K562 (cell line): Measurements from ENCODE around the gene AP1G2. TPM values are rescaled to one million over a fixed set of nuclear protein-coding genes. Genes with fewer than 3 reads are reported as not detected.

Experiments used
- CREM ChIP-seq: IDR thresholded peaks from 2 replicates; pipeline ENCODE4 v1.6.1; 2014; ENCODE audit warnings: antibody characterized with exemption, low read depth
- EGR1 ChIP-seq: fragments of 450-650 bp; conservative IDR thresholded peaks from 2 replicates; pipeline ENCODE4 v1.6.1; 2017; ENCODE audit warnings: mild to moderate bottlenecking
- HCFC1 ChIP-seq: IDR thresholded peaks from 2 replicates; pipeline ENCODE4 v1.6.1; 2012; ENCODE audit warnings: low read depth, low read length, improper control_type of control experiment
- MAZ ChIP-seq, 2 experiments: fragments of 450-650 bp in 1 of 2; sonication (generic) in 1 of 2; formaldehyde crosslinking; IDR thresholded peaks in 1 of 2; conservative IDR thresholded peaks in 1 of 2; 2 replicates each; pipeline versions ENCODE4 v1.4.0 to v1.5.0; 2020; ENCODE audit warnings: mild to moderate bottlenecking in 1 of 2, missing genetic modification reagents in 1 of 2
- NR2C2 ChIP-seq, 2 experiments: fragments of 200-800 bp in 1 of 2; sonication (Bioruptor generic) in 1 of 2; sonication (generic) in 1 of 2; formaldehyde crosslinking in 1 of 2; IDR thresholded peaks; 2 replicates each; pipeline versions ENCODE4 v1.6.1 to v1.8.0; 2016 to 2022; ENCODE audit warnings: mild to moderate bottlenecking in 1 of 2, missing compliant biosample characterization in 1 of 2, missing genetic modification characterization in 1 of 2, missing genetic modification reagents in 1 of 2
- PCBP1 ChIP-seq: fragments of 200-400 bp; formaldehyde crosslinking; IDR thresholded peaks from 2 replicates; pipeline ENCODE4 v1.6.1; 2018; ENCODE audit warnings: mild to moderate bottlenecking, low read depth, low read length; ENCODE audit not compliant: poor library complexity, severe bottlenecking
- PHF20 ChIP-seq: fragments of 450-650 bp; IDR thresholded peaks from 2 replicates; pipeline ENCODE4 v1.6.1; 2018; ENCODE audit not compliant: partially characterized antibody
- PHF8 ChIP-seq: fragments of 200-600 bp; sonication (generic); IDR thresholded peaks from 2 replicates; pipeline ENCODE4 v1.6.1; 2012; ENCODE audit warnings: mixed run types, mild to moderate bottlenecking, inconsistent platforms, low read length, moderate library complexity, borderline replicate concordance
- POLR2G ChIP-seq: fragments of 200-400 bp; formaldehyde crosslinking; IDR thresholded peaks from 2 replicates; pipeline ENCODE4 v1.6.1; 2017; ENCODE audit warnings: low read depth, mild to moderate bottlenecking, antibody characterized with exemption, low read length, moderate library complexity
- RBFOX2 ChIP-seq: fragments of 200-400 bp; formaldehyde crosslinking; IDR thresholded peaks from 2 replicates; pipeline ENCODE4 v1.6.1; 2017; ENCODE audit warnings: low read depth, mild to moderate bottlenecking, low read length, moderate library complexity
- SIX5 ChIP-seq, 2 experiments: IDR thresholded peaks; 2 replicates each; pipeline ENCODE4 v1.6.1; 2011; ENCODE audit warnings: low read length in 2 of 2, borderline replicate concordance in 1 of 2, low read depth in 1 of 2, mild to moderate bottlenecking in 1 of 2, moderate library complexity in 1 of 2; ENCODE audit not compliant: insufficient read depth in 1 of 2
- VEZF1 ChIP-seq: fragments of 200-800 bp; sonication (Bioruptor generic); IDR thresholded peaks from 2 replicates; pipeline ENCODE4 v1.6.1; 2017; ENCODE audit warnings: missing genetic modification characterization, missing compliant biosample characterization
- ZBTB17 ChIP-seq: fragments of 450-650 bp; formaldehyde crosslinking; IDR thresholded peaks from 2 replicates; pipeline ENCODE4 v1.4.0; 2020; ENCODE audit warnings: mild to moderate bottlenecking
- ZBTB7A ChIP-seq: IDR thresholded peaks from 2 replicates; pipeline ENCODE4 v1.6.1; 2011; ENCODE audit warnings: low read depth, mild to moderate bottlenecking, low read length, moderate library complexity, borderline replicate concordance; ENCODE audit not compliant: control insufficient read depth
- ZNF134 ChIP-seq: fragments of 250-450 bp; sonication (Bioruptor Pico); conservative IDR thresholded peaks from 2 replicates; pipeline ENCODE4 v1.4.0; 2020
- ZNF263 ChIP-seq: sonication (generic); formaldehyde crosslinking; IDR thresholded peaks from 2 replicates; pipeline ENCODE4 v1.8.0; 2022; ENCODE audit warnings: mild to moderate bottlenecking, missing genetic modification reagents, borderline replicate concordance
- polyA plus RNA-seq, 8 experiments: library from polyadenylated mRNA; depleted of rRNA in 4 of 8; stranded (reverse) in 5 of 8; unstranded in 3 of 8; fragments of >200 nt; fragmentation: Nextera tagmentation in 2 of 8; fragmentation: Illumina TruSeq in 1 of 8; extraction: Ambion mirVana in 2 of 8; extraction: Trizol in 1 of 8; gene quantifications; 2 replicates each; pipeline versions ENCODE4 v1.2.1 to v1.2.3, GENCODE V29; 2011 to 2014; ENCODE audit warnings: inconsistent platforms in 1 of 8, missing spikeins in 1 of 8
- total RNA-seq, 7 experiments: library from RNA; depleted of rRNA in 6 of 7; stranded (reverse); fragments of >200 nt in 6 of 7; fragmentation: Illumina TruSeq in 2 of 7; extraction: Trizol in 2 of 7; gene quantifications; 2 replicates each; pipeline versions ENCODE4 v1.2.1 to v1.2.3, GENCODE V29; 2011 to 2021; ENCODE audit warnings: low replicate concordance in 1 of 7
- TF ChIP-seq, protein P1 (sequence below), 2 experiments: fragments of 450-650 bp; IDR thresholded peaks; 2 replicates each; pipeline ENCODE4 v1.6.1; 2018; ENCODE audit warnings: mild to moderate bottlenecking in 2 of 2, low read depth in 1 of 2; ENCODE audit not compliant: partially characterized antibody in 2 of 2

The AP1G2 gene
- total and polyA plus RNA-seq, 9 of the 15 experiments (the other 6 are each of a cell fraction or from before 2014, with no cell fraction given) = 19.1 to 83.5 (median 33.3) TPM

- TF ChIP-seq VEZF1 (CRISPR knock-in tag) (peak; percentile 50; the same call in 1 of the 2 replicates), RBFOX2 (peak; percentile 62), HCFC1 (peak; percentile 79), CREM (0 out of 2 replicates have a peak, but pooled peaks have one; percentile 12), EGR1 (peak; percentile 30; the same call in 1 of the 2 replicates), ZBTB7A (peak; percentile 35; the same call in 1 of the 2 replicates), POLR2G (peak; percentile 65), PHF8 (peak; percentile 30; the same call in 1 of the 2 replicates), MAZ (CRISPR knock-in tag; conservative IDR thresholded peaks at IDR 0.05 in 1 of 2, IDR thresholded peaks at IDR 0.05 in 1 of 2) (0 out of 4 replicates have a peak, but pooled peaks of 1 of the 2 experiments have one; percentile 15), ZNF134 (peak; percentile 70), NR2C2 (CRISPR knock-in tag; IDR thresholded peaks at IDR 0.05) (no peak), NR2C2 (tag; IDR thresholded peaks at IDR 0.05) (peak; percentile 83), PCBP1 (peak; percentile 50), PHF20 (peak; percentile 34), ZNF263 (CRISPR knock-in tag) (peak; percentile 97), ZBTB17 (no peak), SIX5 (IDR thresholded peaks at IDR 0.05; ENCODE audit: borderline replicate concordance in 1 of 2, insufficient read depth in 1 of 2, low read depth in 1 of 2, low read length in 2 of 2) (peak; percentile 22 to 46; a peak in 2 of 4 replicates)
- TF ChIP-seq, protein P1, sequence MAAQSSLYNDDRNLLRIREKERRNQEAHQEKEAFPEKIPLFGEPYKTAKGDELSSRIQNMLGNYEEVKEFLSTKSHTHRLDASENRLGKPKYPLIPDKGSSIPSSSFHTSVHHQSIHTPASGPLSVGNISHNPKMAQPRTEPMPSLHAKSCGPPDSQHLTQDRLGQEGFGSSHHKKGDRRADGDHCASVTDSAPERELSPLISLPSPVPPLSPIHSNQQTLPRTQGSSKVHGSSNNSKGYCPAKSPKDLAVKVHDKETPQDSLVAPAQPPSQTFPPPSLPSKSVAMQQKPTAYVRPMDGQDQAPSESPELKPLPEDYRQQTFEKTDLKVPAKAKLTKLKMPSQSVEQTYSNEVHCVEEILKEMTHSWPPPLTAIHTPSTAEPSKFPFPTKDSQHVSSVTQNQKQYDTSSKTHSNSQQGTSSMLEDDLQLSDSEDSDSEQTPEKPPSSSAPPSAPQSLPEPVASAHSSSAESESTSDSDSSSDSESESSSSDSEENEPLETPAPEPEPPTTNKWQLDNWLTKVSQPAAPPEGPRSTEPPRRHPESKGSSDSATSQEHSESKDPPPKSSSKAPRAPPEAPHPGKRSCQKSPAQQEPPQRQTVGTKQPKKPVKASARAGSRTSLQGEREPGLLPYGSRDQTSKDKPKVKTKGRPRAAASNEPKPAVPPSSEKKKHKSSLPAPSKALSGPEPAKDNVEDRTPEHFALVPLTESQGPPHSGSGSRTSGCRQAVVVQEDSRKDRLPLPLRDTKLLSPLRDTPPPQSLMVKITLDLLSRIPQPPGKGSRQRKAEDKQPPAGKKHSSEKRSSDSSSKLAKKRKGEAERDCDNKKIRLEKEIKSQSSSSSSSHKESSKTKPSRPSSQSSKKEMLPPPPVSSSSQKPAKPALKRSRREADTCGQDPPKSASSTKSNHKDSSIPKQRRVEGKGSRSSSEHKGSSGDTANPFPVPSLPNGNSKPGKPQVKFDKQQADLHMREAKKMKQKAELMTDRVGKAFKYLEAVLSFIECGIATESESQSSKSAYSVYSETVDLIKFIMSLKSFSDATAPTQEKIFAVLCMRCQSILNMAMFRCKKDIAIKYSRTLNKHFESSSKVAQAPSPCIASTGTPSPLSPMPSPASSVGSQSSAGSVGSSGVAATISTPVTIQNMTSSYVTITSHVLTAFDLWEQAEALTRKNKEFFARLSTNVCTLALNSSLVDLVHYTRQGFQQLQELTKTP (IDR thresholded peaks at IDR 0.05; ENCODE audit: low read depth in 1 of 2, partially characterized antibody in 2 of 2) = peak in 1 of 2 experiments; percentile 78
Observed at GRCh38 chr14:23551266-23552028, 16.1 kb downstream of the AP1G2 start, which contains the start of gene ZFHX2 (continued).
